H1 (cell line): Measurements from ENCODE around the gene ATP5PF. TPM values are rescaled to one million over a fixed set of nuclear protein-coding genes. Genes with fewer than 3 reads are reported as not detected.
"Not testable (repeated sequence)": the region's sequence is repeated elsewhere in the genome, so short reads cannot be mapped to it uniquely, and the experiment has no call there.

ENCODE experiments used
- CTCF ChIA-PET: fragments of 300-600 bp; sonication (Branson Sonifier 250); formaldehyde crosslinking; loops from one replicate; lab custom pipeline; 2021; ENCODE audit not compliant: partially characterized antibody; lab: Charles Lee
- POLR2A ChIA-PET: fragments of 300-600 bp; sonication (Branson Sonifier 250); formaldehyde crosslinking; loops from one replicate; lab custom pipeline; 2021; ENCODE audit warnings: inconsistent platforms; ENCODE audit not compliant: partially characterized antibody; lab: Charles Lee
- DNase-seq, 2 experiments: peaks; one replicate each; pipeline versions ENCODE4 v3.0.0 to v3.0.0-alpha.2; 2010 to 2022; ENCODE audit warnings: low spot score in 2 of 2, low read depth in 1 of 2, mixed read lengths in 1 of 2
- FAIRE-seq: peaks from 2 replicates; lab custom pipeline; 2011; peaks lifted over from hg19 to GRCh38; lab: Jason Lieb, UNC
- H2AFZ ChIP-seq: 2 replicates; pipeline ENCODE4 v1.8.1; 2012; ENCODE audit warnings: low read length, inconsistent platforms
- H2AK5ac ChIP-seq: 2 replicates; pipeline ENCODE4 v1.6.1; 2013; ENCODE audit warnings: low read depth, low read length
- H2BK120ac ChIP-seq: replicated peaks from 2 replicates; pipeline ENCODE3; 2013; ENCODE audit warnings: low read depth, low read length, inconsistent platforms
- H2BK12ac ChIP-seq: 2 replicates; pipeline ENCODE4 v1.6.1; 2013; ENCODE audit warnings: low read depth, low read length
- H2BK15ac ChIP-seq: 2 replicates; pipeline ENCODE4 v1.6.1; 2013; ENCODE audit warnings: low read length
- H2BK20ac ChIP-seq: 2 replicates; pipeline ENCODE4 v1.6.1; 2013; ENCODE audit warnings: low read length
- H2BK5ac ChIP-seq: 2 replicates; pipeline ENCODE4 v1.6.1; 2013; ENCODE audit warnings: low read depth, low read length
- H3K14ac ChIP-seq: 2 replicates; pipeline ENCODE4 v1.6.1; 2013; ENCODE audit warnings: inconsistent platforms; ENCODE audit not compliant: insufficient read length
- H3K18ac ChIP-seq: 2 replicates; pipeline ENCODE4 v1.6.1; 2013; ENCODE audit warnings: low read length; ENCODE audit errors: extremely low read depth
- H3K23ac ChIP-seq: 2 replicates; pipeline ENCODE4 v1.6.1; 2013; ENCODE audit warnings: inconsistent platforms; ENCODE audit not compliant: insufficient read length
- H3K23me2 ChIP-seq: 2 replicates; pipeline ENCODE4 v1.6.1; 2013; ENCODE audit warnings: low read depth, low read length
- H3K27ac ChIP-seq: 2 replicates; pipeline ENCODE4 v1.6.1; 2011; ENCODE audit warnings: low read depth, low read length, inconsistent platforms
- H3K27me3 ChIP-seq, 4 experiments: replicated peaks in 1 of 4; 1 replicate in 1 of 4; 2 replicates in 3 of 4; pipeline versions ENCODE4 v1.6.1 to v1.8.1; 2011 to 2013; ENCODE audit warnings: low read length in 3 of 4, mild to moderate bottlenecking in 3 of 4, inconsistent platforms in 2 of 4, mixed read lengths in 2 of 4, moderate library complexity in 1 of 4; ENCODE audit not compliant: control insufficient read depth in 3 of 4, insufficient read depth in 3 of 4; ENCODE audit errors: extremely low read depth in 1 of 4
- H3K36me3 ChIP-seq, 4 experiments: 2 replicates each; pipeline versions ENCODE4 v1.6.1 to v1.8.1; 2011 to 2013; ENCODE audit warnings: mild to moderate bottlenecking in 4 of 4, low read length in 3 of 4, moderate library complexity in 2 of 4, control low read depth in 1 of 4, inconsistent platforms in 1 of 4; ENCODE audit not compliant: insufficient read depth in 4 of 4, control insufficient read depth in 2 of 4
- H3K4ac ChIP-seq: replicated peaks from 2 replicates; pipeline ENCODE3; 2013; ENCODE audit warnings: low read length, low read depth, mixed read lengths, inconsistent platforms; ENCODE audit not compliant: insufficient read length
- H3K4me1 ChIP-seq, 4 experiments: replicated peaks in 1 of 4; 1 replicate in 1 of 4; 2 replicates in 3 of 4; pipeline versions ENCODE4 v1.6.1 to v1.8.1; 2011 to 2013; ENCODE audit warnings: low read length in 3 of 4, inconsistent platforms in 2 of 4, mixed read lengths in 1 of 4; ENCODE audit not compliant: insufficient read depth in 4 of 4, control insufficient read depth in 3 of 4
- H3K4me2 ChIP-seq, 2 experiments: 2 replicates each; pipeline versions ENCODE4 v1.6.1 to v1.8.1; 2011 to 2013; ENCODE audit warnings: low read depth in 2 of 2, low read length in 2 of 2, control low read depth in 1 of 2, inconsistent platforms in 1 of 2, mild to moderate bottlenecking in 1 of 2; ENCODE audit not compliant: insufficient read depth in 1 of 2
- H3K4me3 ChIP-seq, 4 experiments: fragments of 200-600, 300-600 bp in 1 of 4; sonication (generic), shearing (Covaris generic), sonication (Bioruptor Twin) in 1 of 4; 2 replicates each; pipeline versions ENCODE4 v1.5.1 to v1.8.1; 2011 to 2016; ENCODE audit warnings: low read length in 4 of 4, low read depth in 3 of 4, control low read depth in 2 of 4, inconsistent platforms in 2 of 4, mild to moderate bottlenecking in 2 of 4, mixed read lengths in 1 of 4, moderate library complexity in 1 of 4; ENCODE audit not compliant: insufficient read depth in 2 of 4; ENCODE audit errors: extremely low read depth in 1 of 4
- H3K56ac ChIP-seq: replicated peaks from 2 replicates; pipeline ENCODE3; 2013; ENCODE audit warnings: low read depth, mild to moderate bottlenecking, mixed read lengths, low read length, inconsistent platforms; ENCODE audit not compliant: insufficient read length
- H3K79me1 ChIP-seq: 2 replicates; pipeline ENCODE4 v1.6.1; 2013; ENCODE audit warnings: low read depth, low read length, control low read depth
- H3K79me2 ChIP-seq, 2 experiments: 2 replicates each; pipeline versions ENCODE4 v1.6.1 to v1.8.1; 2012 to 2013; ENCODE audit warnings: low read length in 2 of 2, mild to moderate bottlenecking in 2 of 2, inconsistent platforms in 1 of 2; ENCODE audit not compliant: insufficient read depth in 2 of 2, control insufficient read depth in 1 of 2
- H3K9ac ChIP-seq, 4 experiments: replicated peaks in 1 of 4; 1 replicate in 1 of 4; 2 replicates in 3 of 4; pipeline versions ENCODE4 v1.6.1 to v1.8.1; 2011 to 2013; ENCODE audit warnings: low read depth in 3 of 4, low read length in 3 of 4, control low read depth in 2 of 4, mild to moderate bottlenecking in 2 of 4, moderate library complexity in 2 of 4, inconsistent platforms in 1 of 4; ENCODE audit errors: extremely low read depth in 1 of 4
- H3K9me3 ChIP-seq, 2 experiments: 2 replicates each; pipeline versions ENCODE4 v1.6.1 to v1.8.1; 2012 to 2013; ENCODE audit warnings: mild to moderate bottlenecking in 2 of 2, moderate library complexity in 2 of 2, control low read depth in 1 of 2, inconsistent platforms in 1 of 2, low read depth in 1 of 2, low read length in 1 of 2, mixed read lengths in 1 of 2; ENCODE audit not compliant: insufficient read depth in 2 of 2
- H4K20me1 ChIP-seq, 2 experiments: replicated peaks in 1 of 2; 2 replicates each; pipeline versions ENCODE3 to v1.8.1; 2011 to 2013; ENCODE audit warnings: inconsistent platforms in 2 of 2, low read length in 2 of 2, mild to moderate bottlenecking in 1 of 2; ENCODE audit not compliant: insufficient read depth in 2 of 2, control insufficient read depth in 1 of 2
- H4K5ac ChIP-seq: 2 replicates; pipeline ENCODE4 v1.6.1; 2013; ENCODE audit warnings: low read length, low read depth, mixed read lengths, inconsistent platforms; ENCODE audit not compliant: insufficient read length
- H4K8ac ChIP-seq: 2 replicates; pipeline ENCODE4 v1.8.0; 2013; ENCODE audit warnings: mild to moderate bottlenecking, moderate library complexity, low read length, inconsistent platforms; ENCODE audit not compliant: insufficient read depth; ENCODE audit errors: extremely low read depth
- H4K91ac ChIP-seq: replicated peaks from 2 replicates; pipeline ENCODE3; 2013; ENCODE audit warnings: low read length, mixed read lengths, inconsistent platforms; ENCODE audit not compliant: insufficient read length
- CHD1 ChIP-seq: IDR thresholded peaks from 2 replicates; pipeline ENCODE4 v1.6.1; 2012; ENCODE audit warnings: low read depth, low read length, improper control_type of control experiment
- CTBP2 ChIP-seq: IDR thresholded peaks from 2 replicates; pipeline ENCODE4 v1.7.0; 2011; ENCODE audit warnings: borderline replicate concordance, mild to moderate bottlenecking, moderate library complexity, mixed read lengths, low read length; ENCODE audit not compliant: insufficient read depth, insufficient read length
- EZH2 ChIP-seq: fragments of 200-600 bp; sonication (generic); IDR thresholded peaks from 2 replicates; pipeline ENCODE4 v1.7.1; 2012; ENCODE audit warnings: low read depth, mild to moderate bottlenecking, moderate library complexity, low read length, inconsistent platforms; ENCODE audit not compliant: severe bottlenecking
- GABPA ChIP-seq: IDR thresholded peaks from 2 replicates; pipeline ENCODE4 v1.6.1; 2011; ENCODE audit warnings: mild to moderate bottlenecking, low read length, moderate library complexity, borderline replicate concordance; ENCODE audit not compliant: insufficient read depth
- WGBS, 2 experiments: shearing (Covaris generic) in 1 of 2; methylation state at CpG; one replicate each; pipeline versions ENCODE4 v1.1.6 to v1.1.7; 2013 to 2015; ENCODE audit warnings: low lambda C conversion rate in 2 of 2, mixed read lengths in 2 of 2, inconsistent platforms in 1 of 2, low coverage in 1 of 2, missing lambda C conversion rate in 1 of 2; ENCODE audit not compliant: insufficient replicate concordance in 2 of 2, insufficient coverage in 1 of 2, insufficient read length in 1 of 2; ENCODE audit errors: extremely low coverage in 1 of 2, missing lambda C conversion rate in 1 of 2; 5-methylcytosine and 5-hydroxymethylcytosine counted together
- polyA plus RNA-seq, 7 experiments: library from polyadenylated mRNA; depleted of rRNA in 3 of 7; stranded (reverse) in 5 of 7; unstranded in 2 of 7; fragments of >200 nt in 5 of 7; fragments of 200-250 nt in 2 of 7; gene quantifications; 1 replicate in 5 of 7; 2 replicates in 1 of 7; 4 replicates in 1 of 7; pipeline versions ENCODE4 v1.2.1 to v1.2.3, GENCODE V29; 2011 to 2013; ENCODE audit warnings: missing spikeins in 2 of 7, mixed read lengths in 2 of 7
- total RNA-seq: library from RNA; stranded (reverse); fragmentation: NEBNext Ultra II Directional; extraction: Animal tissue kit (Norgen Biotek cat#: 25700); gene quantifications from 2 replicates; pipeline ENCODE4 v1.2.1, GENCODE V29; 2021

Gene ATP5PF
- total and polyA plus RNA-seq, 2 of the 8 experiments (the other 6 are each of a cell fraction or from before 2014, with no cell fraction given) = 135 to 240 TPM

DNA sequence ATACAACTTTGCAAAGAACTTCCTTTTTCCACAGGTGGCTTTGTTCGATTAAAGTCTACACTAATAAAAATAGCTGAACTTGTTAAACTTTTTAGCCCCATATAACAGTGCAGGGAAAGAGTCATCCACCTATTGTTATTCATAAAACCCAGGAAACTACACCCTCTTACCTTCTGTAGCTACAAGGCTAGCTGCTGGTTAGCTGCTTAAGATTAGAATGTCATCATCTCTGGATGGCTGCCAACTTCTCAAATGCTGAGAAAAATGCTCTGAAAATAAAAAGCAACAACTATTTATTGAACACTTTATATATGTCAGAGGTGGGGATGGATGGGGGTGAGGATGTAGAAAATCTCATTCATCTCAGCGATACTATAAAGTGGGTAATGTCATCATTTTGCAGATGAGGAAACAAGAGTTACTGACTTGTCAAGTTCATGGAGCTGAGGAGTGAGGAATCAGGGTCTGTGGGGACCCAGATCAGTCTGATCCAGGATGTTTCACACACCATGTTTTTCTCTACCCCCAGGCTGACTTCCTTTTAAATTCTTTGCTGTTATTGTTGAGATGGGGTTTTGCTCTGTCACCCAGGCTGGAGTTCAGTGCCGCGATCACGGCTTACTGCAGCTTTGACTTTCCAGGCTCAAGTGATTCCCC lies 17.1 kb downstream of the ATP5PF start (continued):
- no peak for TF ChIP-seq GABPA
- TF ChIP-seq CTBP2 = no peak
- TF ChIP-seq EZH2 = no peak
- no peak for TF ChIP-seq CHD1

DNA sequence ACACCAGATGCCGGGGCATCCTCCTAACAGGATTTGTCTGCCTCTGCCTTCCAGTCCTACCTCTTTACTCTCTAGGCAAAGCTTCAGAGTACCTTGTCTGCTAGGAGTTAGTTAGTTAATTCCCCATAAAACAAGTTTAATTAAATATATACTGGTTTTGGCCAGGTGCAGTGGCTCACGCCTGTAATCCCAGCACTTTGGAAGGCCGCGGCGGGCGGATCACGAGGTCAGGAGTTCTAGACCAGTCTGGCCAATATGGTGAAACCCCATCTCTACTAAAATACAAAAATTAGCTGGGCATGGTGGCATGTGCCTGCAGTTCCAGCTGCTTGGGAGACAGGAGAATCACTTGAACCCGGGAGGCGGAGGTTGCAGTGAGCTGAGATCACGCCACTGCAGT lies 20.6 kb downstream of the ATP5PF start:
- WGBS, 2 experiments = 96% methylated on average over 10 of the region's 10 CpGs; no CpG with 5 or more reads in 1 of the 2 experiments
- H3K4me2 ChIP-seq, H3K23ac ChIP-seq, H4K20me1 ChIP-seq, POLR2A ChIA-PET, H3K79me2 ChIP-seq, H3K4me1 ChIP-seq, H4K5ac ChIP-seq, H3K27me3 ChIP-seq, H4K91ac ChIP-seq, H4K8ac ChIP-seq, DNase-seq, H3K9me3 ChIP-seq, H3K4me3 ChIP-seq, H2BK12ac ChIP-seq, H2BK20ac ChIP-seq, H2BK5ac ChIP-seq, H3K23me2 ChIP-seq, FAIRE-seq, H3K18ac ChIP-seq, H2BK120ac ChIP-seq, H3K4ac ChIP-seq, H3K14ac ChIP-seq, H2AK5ac ChIP-seq, H3K56ac ChIP-seq, H2BK15ac ChIP-seq, H3K79me1 ChIP-seq, H3K36me3 ChIP-seq, H3K27ac ChIP-seq, H2AFZ ChIP-seq, H3K9ac ChIP-seq: not testable (repeated sequence)
- CTCF ChIA-PET = interaction anchor here (1.0 to 1.1 kb wide), 2 partner anchors 71 to 106 kb away, joined by 3 read pairs; no protein-coding TSS in a partner anchor
